ENCODE results near the gene KRT28. TPM values are rescaled to one million over a fixed set of nuclear protein-coding genes. Genes with fewer than 3 reads are reported as not detected.
"Not testable (repeated sequence)": the region's sequence is repeated elsewhere in the genome, so short reads cannot be mapped to it uniquely, and the experiment has no call there.

The KRT28 gene
- total RNA-seq, 1 donor from 2014 or later, result not detected

DNA sequence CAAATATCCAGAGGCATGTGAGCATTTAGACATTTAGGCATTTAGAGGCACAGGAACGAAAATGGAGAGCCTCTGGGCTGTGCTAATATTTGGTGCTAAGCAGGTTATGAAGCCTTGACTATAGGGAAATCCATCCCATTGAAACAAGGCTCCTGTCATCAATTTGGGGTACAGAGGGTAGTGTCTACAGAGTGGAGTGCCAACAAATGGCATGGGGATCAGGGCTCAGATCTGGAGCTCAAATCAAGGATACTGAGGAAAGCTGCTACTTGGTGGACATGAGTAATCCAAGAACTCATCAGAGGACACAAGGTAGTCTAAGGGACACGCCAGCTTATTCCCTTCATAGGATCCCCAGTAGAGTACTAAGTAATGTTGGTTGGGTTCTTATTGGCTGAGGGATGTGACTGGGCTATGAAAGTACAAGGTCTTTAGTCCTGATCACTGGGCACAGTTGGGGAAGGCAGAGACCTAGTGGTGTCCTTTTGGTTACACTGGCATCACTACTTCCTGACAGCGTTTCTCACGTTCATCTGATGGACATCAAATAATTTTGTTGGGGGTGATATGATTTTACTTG lies 17.4 kb upstream of the KRT28 start:
- Histone ChIP-seq H3K27ac (no peak overlapping the region), H3K4me3 (no peak overlapping the region), H3K27me3 (peaks cover 10% of the 10 kb centered on the region), H3K36me3 (no peaks in the 10 kb centered on the region), H3K4me1 (no peaks in the 10 kb centered on the region), H3K9me3 (no peaks in the 10 kb centered on the region)
- ATAC-seq (no peak), DNase-seq (no peak)
- intact Hi-C loops (cut with DNase I), result no loop called here
- TF ChIP-seq, protein P1, sequence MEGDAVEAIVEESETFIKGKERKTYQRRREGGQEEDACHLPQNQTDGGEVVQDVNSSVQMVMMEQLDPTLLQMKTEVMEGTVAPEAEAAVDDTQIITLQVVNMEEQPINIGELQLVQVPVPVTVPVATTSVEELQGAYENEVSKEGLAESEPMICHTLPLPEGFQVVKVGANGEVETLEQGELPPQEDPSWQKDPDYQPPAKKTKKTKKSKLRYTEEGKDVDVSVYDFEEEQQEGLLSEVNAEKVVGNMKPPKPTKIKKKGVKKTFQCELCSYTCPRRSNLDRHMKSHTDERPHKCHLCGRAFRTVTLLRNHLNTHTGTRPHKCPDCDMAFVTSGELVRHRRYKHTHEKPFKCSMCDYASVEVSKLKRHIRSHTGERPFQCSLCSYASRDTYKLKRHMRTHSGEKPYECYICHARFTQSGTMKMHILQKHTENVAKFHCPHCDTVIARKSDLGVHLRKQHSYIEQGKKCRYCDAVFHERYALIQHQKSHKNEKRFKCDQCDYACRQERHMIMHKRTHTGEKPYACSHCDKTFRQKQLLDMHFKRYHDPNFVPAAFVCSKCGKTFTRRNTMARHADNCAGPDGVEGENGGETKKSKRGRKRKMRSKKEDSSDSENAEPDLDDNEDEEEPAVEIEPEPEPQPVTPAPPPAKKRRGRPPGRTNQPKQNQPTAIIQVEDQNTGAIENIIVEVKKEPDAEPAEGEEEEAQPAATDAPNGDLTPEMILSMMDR (IDR thresholded peaks at IDR 0.05), result no peak

- intact Hi-C loops (cut with DNase I), result no loop called here
These were observed 16.8 kb upstream of the KRT28 start for GRCh38 chr17:40816569-40816968.

DNA sequence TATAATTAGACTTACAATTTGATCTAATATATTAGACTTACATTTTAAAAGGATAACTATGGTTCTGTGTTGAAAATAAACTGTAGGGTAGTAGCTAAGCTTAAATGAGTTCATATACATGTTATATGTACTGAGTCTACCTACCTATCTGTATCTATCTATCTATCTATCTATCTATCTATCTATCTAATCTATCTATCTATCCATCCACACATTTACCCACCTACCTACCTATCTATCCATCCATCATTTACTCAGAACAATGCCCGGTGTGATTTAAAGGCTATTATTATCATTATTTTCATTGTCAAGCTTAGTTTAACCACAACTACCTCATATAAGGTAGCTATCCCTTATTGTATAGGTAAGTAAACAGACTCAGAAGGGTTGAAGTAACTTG lies 15.6 kb upstream of the KRT28 start:
- TF ChIP-seq, protein P1 (IDR thresholded peaks at IDR 0.05), result no peak
- Histone ChIP-seq H3K27ac (no peak overlapping the region), H3K4me3 (no peak overlapping the region), H3K4me1 (no peaks in the 10 kb centered on the region), H3K27me3 (peaks cover 12% of the 10 kb centered on the region), H3K9me3 (no peaks in the 10 kb centered on the region), H3K36me3 (no peaks in the 10 kb centered on the region)
- ATAC-seq (no peak), DNase-seq (no peak)
- intact Hi-C loops (cut with DNase I), result no loop called here

More at GRCh38 chr17:40816569-40816968, 16.8 kb upstream of the KRT28 start:
- TF ChIP-seq, protein P1 (IDR thresholded peaks at IDR 0.05), result no peak
- Histone ChIP-seq H3K27ac (no peak overlapping the region), H3K4me3 (no peak overlapping the region), H3K27me3 (peaks cover 12% of the 10 kb centered on the region), H3K4me1 (no peaks in the 10 kb centered on the region), H3K9me3 (no peaks in the 10 kb centered on the region), H3K36me3 (no peaks in the 10 kb centered on the region)
- no peak for DNase-seq
- no peak for ATAC-seq

DNA sequence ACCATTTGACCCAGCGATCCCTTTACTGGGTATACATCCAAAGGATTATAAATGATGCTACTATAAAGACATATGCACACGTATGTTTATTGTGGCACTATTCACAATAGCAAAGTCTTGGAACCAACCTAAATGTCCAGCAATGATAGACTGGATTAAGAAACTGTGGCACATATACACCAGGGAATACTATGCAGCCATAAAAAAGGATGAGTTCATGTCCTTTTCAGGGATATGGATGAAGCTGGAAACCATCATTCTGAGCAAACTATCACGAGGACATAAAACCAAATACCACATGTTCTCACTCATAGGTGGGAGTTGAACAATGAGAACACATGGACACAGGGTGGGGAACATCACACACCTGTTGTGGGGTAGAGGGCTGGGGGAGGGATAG lies 14.9 kb upstream of the KRT28 start:
- H3K27ac ChIP-seq; H3K4me3 ChIP-seq; intact Hi-C loops (cut with DNase I); H3K9me3 ChIP-seq; DNase-seq; ATAC-seq; H3K36me3 ChIP-seq; H3K4me1 ChIP-seq: not testable (repeated sequence)
- H3K27me3 ChIP-seq, result peaks cover 17% of the 10 kb centered on the region

- DNase-seq (no peak), ATAC-seq (no peak)
- H3K27me3 ChIP-seq, result peaks cover 25% of the 10 kb centered on the region
- no peaks in the 10 kb centered on the region for H3K36me3 ChIP-seq
- no peaks in the 10 kb centered on the region for H3K4me1 ChIP-seq
- H3K9me3 ChIP-seq, result no peaks in the 10 kb centered on the region
- TF ChIP-seq, protein P1 (IDR thresholded peaks at IDR 0.05), result no peak
- intact Hi-C loops (cut with DNase I), result no loop called here
- H3K4me3 ChIP-seq, result no peak overlapping the region
- H3K27ac ChIP-seq, result no peak overlapping the region
These were observed 14.0 kb upstream of the KRT28 start for GRCh38 chr17:40813804-40814203.

DNA sequence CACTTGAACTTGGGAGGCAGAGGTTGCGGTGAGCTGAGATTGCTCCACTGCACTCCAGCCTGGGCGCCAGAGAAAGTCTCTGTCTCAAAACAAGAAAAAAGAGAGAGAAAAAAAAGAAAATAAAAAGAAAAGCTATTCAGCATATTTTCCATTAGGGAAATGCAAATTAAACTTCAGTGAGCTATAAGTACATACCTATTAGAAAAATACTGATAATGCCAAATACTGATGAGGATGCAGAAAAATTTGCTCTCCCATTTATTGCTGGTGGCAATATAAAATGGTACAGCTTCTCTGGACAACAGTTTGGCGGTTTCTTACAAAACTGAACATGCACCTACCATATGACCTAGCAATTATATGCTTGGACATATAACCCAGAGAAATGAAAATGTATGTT lies 12.9 kb upstream of the KRT28 start:
- TF ChIP-seq, protein P1 (IDR thresholded peaks at IDR 0.05), result no peak
- Histone ChIP-seq H3K27ac (no peak overlapping the region), H3K4me3 (no peak overlapping the region), H3K36me3 (no peaks in the 10 kb centered on the region), H3K4me1 (no peaks in the 10 kb centered on the region), H3K9me3 (no peaks in the 10 kb centered on the region), H3K27me3 (peaks cover 35% of the 10 kb centered on the region)
- ATAC-seq (no peak), DNase-seq (no peak)
- intact Hi-C loops (cut with DNase I), result no loop called here
